GM19193 (cell line): Measurements from ENCODE around the gene RNF115.

ENCODE experiments used
- POLR2A ChIP-seq: IDR thresholded peaks from 4 replicates; pipeline ENCODE4 v1.6.1; 2011; ENCODE audit not compliant: insufficient read depth, insufficient read length; ENCODE audit errors: extremely low read depth

The RNF115 gene

DNA sequence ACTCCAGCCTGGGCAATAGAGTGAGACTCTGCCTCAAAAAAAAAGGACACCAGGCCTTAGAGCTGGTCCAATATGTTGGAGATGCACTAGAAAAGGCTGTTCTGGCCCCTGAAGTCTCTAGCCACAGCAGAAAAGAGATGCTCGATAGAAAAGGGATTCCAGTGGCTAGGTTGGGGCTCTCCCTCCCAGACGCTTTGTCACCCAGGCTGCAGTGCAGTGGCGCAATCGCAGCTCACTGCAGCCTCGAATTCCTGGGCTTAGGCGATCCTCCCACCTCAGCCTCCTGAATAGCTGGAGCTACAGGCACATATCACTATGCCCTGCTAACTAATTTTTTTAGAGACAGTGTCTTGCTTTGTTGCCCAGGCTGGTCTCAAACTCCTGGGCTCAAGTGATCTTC lies 135.0 kb downstream of the RNF115 start:
- TF ChIP-seq POLR2A: no peak
